GM23248 (cell line): ENCODE results near the gene PCK2. TPM values are rescaled to one million over a fixed set of nuclear protein-coding genes. Genes with fewer than 3 reads are reported as not detected.

Experiments used
- DNase-seq: peaks from one replicate; pipeline ENCODE4 v3.0.0-alpha.2; 2015
- H2AFZ ChIP-seq: fragments of 200-600 bp; sonication (generic); 2 replicates; pipeline ENCODE4 v1.6.1; 2016; ENCODE audit warnings: antibody characterized with exemption
- H3F3A ChIP-seq: fragments of 200-600 bp; sonication (generic); 2 replicates; pipeline ENCODE4 v1.6.1; 2016; ENCODE audit warnings: mild to moderate bottlenecking, antibody characterized with exemption, mixed run types; ENCODE audit not compliant: insufficient read depth
- H3K27ac ChIP-seq: fragments of 200-600 bp; sonication (generic); 2 replicates; pipeline ENCODE4 v1.5.1; 2016; ENCODE audit warnings: mild to moderate bottlenecking
- H3K27me3 ChIP-seq: fragments of 200-600 bp; sonication (generic); replicated peaks from 2 replicates; pipeline ENCODE4 v1.6.1; 2016; ENCODE audit warnings: mild to moderate bottlenecking; ENCODE audit not compliant: insufficient read depth
- H3K36me3 ChIP-seq: fragments of 200-600 bp; sonication (generic); 2 replicates; pipeline ENCODE4 v1.6.1; 2016; ENCODE audit warnings: low read depth, mild to moderate bottlenecking
- H3K4me1 ChIP-seq: fragments of 200-600 bp; sonication (generic); 2 replicates; pipeline ENCODE4 v1.6.1; 2016; ENCODE audit warnings: mild to moderate bottlenecking; ENCODE audit not compliant: insufficient read depth
- H3K4me2 ChIP-seq: fragments of 200-600 bp; sonication (generic); one replicate; pipeline ENCODE4 v1.6.1; 2016; ENCODE audit warnings: mild to moderate bottlenecking; ENCODE audit not compliant: unreplicated experiment
- H3K4me3 ChIP-seq: fragments of 200-600 bp; sonication (generic); 2 replicates; pipeline ENCODE4 v1.5.1; 2016; ENCODE audit warnings: mild to moderate bottlenecking
- H3K79me2 ChIP-seq: fragments of 200-600 bp; sonication (generic); 2 replicates; pipeline ENCODE4 v1.6.1; 2016; ENCODE audit warnings: mild to moderate bottlenecking; ENCODE audit not compliant: insufficient read depth
- H3K9ac ChIP-seq: fragments of 200-600 bp; sonication (generic); 2 replicates; pipeline ENCODE4 v1.6.1; 2016; ENCODE audit warnings: mild to moderate bottlenecking
- H3K9me2 ChIP-seq: fragments of 200-600 bp; sonication (generic); 2 replicates; pipeline ENCODE4 v1.6.1; 2016; ENCODE audit warnings: mixed run types, mild to moderate bottlenecking, moderate library complexity; ENCODE audit not compliant: insufficient read depth
- H3K9me3 ChIP-seq: fragments of 200-600 bp; sonication (generic); one replicate; pipeline ENCODE4 v1.6.1; 2017; ENCODE audit warnings: low read depth
- H4K20me1 ChIP-seq: fragments of 200-600 bp; sonication (generic); 2 replicates; pipeline ENCODE4 v1.6.0; 2016; ENCODE audit not compliant: insufficient read depth
- EZH2 ChIP-seq: fragments of 200-600 bp; sonication (generic); IDR thresholded peaks from 2 replicates; pipeline ENCODE4 v1.6.1; 2018; ENCODE audit warnings: antibody characterized with exemption, mild to moderate bottlenecking; ENCODE audit not compliant: insufficient read depth, poor library complexity, severe bottlenecking
- EZH2phosphoT487 ChIP-seq: fragments of 200-600 bp; sonication (generic); IDR thresholded peaks from 2 replicates; pipeline ENCODE4 v1.6.1; 2018; ENCODE audit warnings: antibody characterized with exemption, moderate library complexity, mild to moderate bottlenecking, low read depth; ENCODE audit not compliant: insufficient read depth
- WGBS, 2 experiments: methylation state at CpG; one replicate each; pipeline ENCODE4 v1.1.6; 2015 to 2017; ENCODE audit warnings: low lambda C conversion rate in 2 of 2, low coverage in 1 of 2; ENCODE audit errors: missing lambda C conversion rate in 2 of 2; 5-methylcytosine and 5-hydroxymethylcytosine counted together
- in situ Hi-C: fragments of 300-500 bp; cut with MboI; formaldehyde crosslinking; loops from 2 replicates; pipeline ENCODE4 v1.15.0; 2020
- polyA plus RNA-seq: library from polyadenylated mRNA; unstranded; fragments of >200 nt; fragmentation: Nextera tagmentation; extraction: Ambion mirVana; gene quantifications from 2 replicates; pipeline ENCODE4 v1.2.1, GENCODE V29; 2016
- total RNA-seq: library from RNA; depleted of rRNA; stranded (reverse); fragments of >200 nt; shearing (Covaris generic); gene quantifications from 2 replicates; pipeline ENCODE4 v1.2.3, GENCODE V29; 2014

PCK2 gene
- total and polyA plus RNA-seq, 2 experiments from 2014 or later = 84.3 to 148 TPM

GRCh38 chr14:24145219-24145618, 51.1 kb downstream of the PCK2 start:
- H3K9ac ChIP-seq = peak overlapping the region; percentile 80
- TF ChIP-seq EZH2 (no peak), EZH2phosphoT487 (no peak)
- H3K79me2 ChIP-seq = peaks cover 55% of the 10 kb centered on the region
- in situ Hi-C loops = no loop called here
- H3K36me3 ChIP-seq = peaks cover 8% of the 10 kb centered on the region; the same call in 1 of the 2 replicates
- peak overlapping the region; percentile 83 for H3K4me2 ChIP-seq
- no peaks in the 10 kb centered on the region for H3K27me3 ChIP-seq
- no peaks in the 10 kb centered on the region for H3K9me3 ChIP-seq
- no peak for DNase-seq
- H3K27ac ChIP-seq = peak overlapping the region; percentile 79; the same call in 1 of the 2 replicates
- H2AFZ ChIP-seq = no peak overlapping the region
- H3K4me1 ChIP-seq = peaks cover 37% of the 10 kb centered on the region
- peak overlapping the region; percentile 84 for H3K4me3 ChIP-seq
- 81 to 88% methylated on average over 2 of the region's 2 CpGs for WGBS, 2 experiments
- H3K9me2 ChIP-seq = no peaks in the 10 kb centered on the region
- H3F3A ChIP-seq = peaks cover 41% of the 10 kb centered on the region
- no peaks in the 10 kb centered on the region for H4K20me1 ChIP-seq

GRCh38 chr14:24145690-24146452, 51.8 kb downstream of the PCK2 start:
- Histone ChIP-seq H3K27me3 (no peaks in the 10 kb centered on the region), H3K79me2 (peaks cover 55% of the 10 kb centered on the region), H2AFZ (peak overlapping the region; percentile 66), H3K36me3 (peaks cover 8% of the 10 kb centered on the region; the same call in 1 of the 2 replicates), H4K20me1 (no peaks in the 10 kb centered on the region), H3K9me2 (no peaks in the 10 kb centered on the region), H3K9ac (peak overlapping the region; percentile 80), H3F3A (peaks cover 41% of the 10 kb centered on the region), H3K27ac (peak overlapping the region; percentile 79), H3K4me3 (peak overlapping the region; percentile 84), H3K4me2 (peak overlapping the region; percentile 83), H3K9me3 (no peaks in the 10 kb centered on the region), H3K4me1 (peaks cover 37% of the 10 kb centered on the region)
- in situ Hi-C loops = no loop called here
- TF ChIP-seq EZH2phosphoT487 (no peak), EZH2 (no peak)
- 15 to 17% methylated on average over 9 of the region's 9 CpGs for WGBS, 2 experiments
- DNase-seq = peak; percentile 80

GRCh38 chr14:24146453-24146977, 52.4 kb downstream of the PCK2 start, which contains the start of gene PSME2:
Gene PSME2 (minus strand): TSS chr14:24146610. CDS start chr14:24146581, 29 bp downstream.
- H3K4me3 ChIP-seq = peak within 1 kb of the TSS; percentile 84
- H3K27me3 ChIP-seq = no peaks in the 10 kb centered on the region
- peak within 1 kb of the TSS; percentile 79 for H3K27ac ChIP-seq
- WGBS, 2 experiments = 0 to 1% methylated on average over 7 to 25 of the region's 25 CpGs
- TF ChIP-seq EZH2 (no peak), EZH2phosphoT487 (no peak)
- H3K4me1 ChIP-seq = peaks cover 37% of the 10 kb centered on the region
- DNase-seq = peak; percentile 95
- H3K9me2 ChIP-seq = no peaks in the 10 kb centered on the region
- in situ Hi-C loops = no loop called here
- no peaks in the 10 kb centered on the region for H3K9me3 ChIP-seq
- peaks cover 8% of the 10 kb centered on the region; the same call in 1 of the 2 replicates for H3K36me3 ChIP-seq
- peak within 1 kb of the TSS; percentile 66 for H2AFZ ChIP-seq
- H3K9ac ChIP-seq = peak within 1 kb of the TSS; percentile 80
- peaks cover 41% of the 10 kb centered on the region for H3F3A ChIP-seq
- no peaks in the 10 kb centered on the region for H4K20me1 ChIP-seq
- H3K79me2 ChIP-seq = peaks cover 55% of the 10 kb centered on the region
- peak within 1 kb of the TSS; percentile 85 for H3K4me2 ChIP-seq

GRCh38 chr14:24146978-24147760, 53.1 kb downstream of the PCK2 start, which contains the start of gene RNF31:
Gene RNF31 (plus strand): TSS chr14:24147498. CDS start chr14:24147699, 201 bp downstream.
- in situ Hi-C loops = no loop called here
- H3K79me2 ChIP-seq = peaks cover 55% of the 10 kb centered on the region

More at GRCh38 chr14:24146978-24147760, 53.1 kb downstream of the PCK2 start, which contains the start of gene RNF31:
- Histone ChIP-seq H3K4me3 (peak within 1 kb of the TSS; percentile 84), H3K4me1 (peaks cover 32% of the 10 kb centered on the region), H3F3A (peaks cover 37% of the 10 kb centered on the region), H3K27me3 (no peaks in the 10 kb centered on the region), H3K27ac (peak within 1 kb of the TSS; percentile 79), H2AFZ (peak within 1 kb of the TSS; percentile 66), H3K9ac (peak within 1 kb of the TSS; percentile 80), H3K36me3 (peaks cover 8% of the 10 kb centered on the region; the same call in 1 of the 2 replicates), H3K9me3 (no peaks in the 10 kb centered on the region), H4K20me1 (no peaks in the 10 kb centered on the region), H3K4me2 (peak within 1 kb of the TSS; percentile 85), H3K9me2 (no peaks in the 10 kb centered on the region)
- TF ChIP-seq EZH2phosphoT487 (no peak), EZH2 (no peak)
- DNase-seq = peak; percentile 99
- 0 to 2% methylated on average over 34 to 39 of the region's 57 CpGs for WGBS, 2 experiments
